ENCODE measurements around the gene ELMO1. TPM values are rescaled to one million over a fixed set of nuclear protein-coding genes. Genes with fewer than 3 reads are reported as not detected.

Gene ELMO1
- total RNA-seq, 1 experiment from 2014 or later, result not detected

GRCh38 chr7:36916619-36917018, 532.0 kb downstream of the ELMO1 start:
- no peak for DNase-seq (ENCODE audit: low spot score)
- no TSS peak for BruUV-seq (replicated peaks)
- ChIA-PET POLR2A (ENCODE audit: low non-redundant PET) (no interaction called here), CTCF (no interaction called here)
- Histone ChIP-seq H3K27me3 (replicated peaks; ENCODE audit: insufficient read depth, low read depth, low read length, poor library complexity) (no peaks in the 10 kb centered on the region), H3K4me3 (ENCODE audit: low read depth, low read length, poor library complexity, severe bottlenecking) (no peak overlapping the region), H3K4me1 (ENCODE audit: insufficient read depth, low read length, poor library complexity, severe bottlenecking) (no peaks in the 10 kb centered on the region), H3K27ac (ENCODE audit: low read depth, low read length, poor library complexity, severe bottlenecking) (no peak overlapping the region), H3K9me3 (ENCODE audit: low read depth, low read length, poor library complexity, severe bottlenecking) (no peaks in the 10 kb centered on the region), H3K36me3 (ENCODE audit: insufficient read depth, low read length, poor library complexity, severe bottlenecking) (no peaks in the 10 kb centered on the region)
- intact Hi-C loops (cut with micrococcal nuclease; ENCODE audit: unreplicated experiment), result no loop called here
- TF ChIP-seq CTCF (conservative IDR thresholded peaks at IDR 0.05; ENCODE audit: low read depth, low read length), result no peak
- TF ChIP-seq EZH2 (IDR thresholded peaks at IDR 0.05; ENCODE audit: borderline replicate concordance, low read depth, low read length, poor library complexity, severe bottlenecking), result no peak

- TF ChIP-seq EZH2 (IDR thresholded peaks at IDR 0.05; ENCODE audit: borderline replicate concordance, low read depth, low read length, poor library complexity, severe bottlenecking), result no peak
- no peak for TF ChIP-seq CTCF (conservative IDR thresholded peaks at IDR 0.05; ENCODE audit: low read depth, low read length)
- CTCF ChIA-PET, result no interaction called here
- POLR2A ChIA-PET (ENCODE audit: low non-redundant PET), result no interaction called here
These were observed 532.5 kb downstream of the ELMO1 start for GRCh38 chr7:36916116-36916515.

GRCh38 chr7:36911788-36912187, 536.9 kb downstream of the ELMO1 start:
- CTCF ChIA-PET, result no interaction called here
- BruUV-seq (replicated peaks), result no TSS peak
- intact Hi-C loops (cut with micrococcal nuclease; ENCODE audit: unreplicated experiment), result no loop called here
- POLR2A ChIA-PET (ENCODE audit: low non-redundant PET), result no interaction called here
- Histone ChIP-seq H3K27me3 (replicated peaks; ENCODE audit: insufficient read depth, low read depth, low read length, poor library complexity) (peaks cover 5% of the 10 kb centered on the region), H3K4me3 (ENCODE audit: low read depth, low read length, poor library complexity, severe bottlenecking) (no peak overlapping the region), H3K36me3 (ENCODE audit: insufficient read depth, low read length, poor library complexity, severe bottlenecking) (no peaks in the 10 kb centered on the region), H3K4me1 (ENCODE audit: insufficient read depth, low read length, poor library complexity, severe bottlenecking) (no peaks in the 10 kb centered on the region), H3K27ac (ENCODE audit: low read depth, low read length, poor library complexity, severe bottlenecking) (no peak overlapping the region), H3K9me3 (ENCODE audit: low read depth, low read length, poor library complexity, severe bottlenecking) (no peaks in the 10 kb centered on the region)
- no peak for DNase-seq (ENCODE audit: low spot score)
- TF ChIP-seq EZH2 (IDR thresholded peaks at IDR 0.05; ENCODE audit: borderline replicate concordance, low read depth, low read length, poor library complexity, severe bottlenecking) (no peak), CTCF (conservative IDR thresholded peaks at IDR 0.05; ENCODE audit: low read depth, low read length) (no peak)

More at GRCh38 chr7:36916116-36916515, 532.5 kb downstream of the ELMO1 start:
- no peak for DNase-seq (ENCODE audit: low spot score)
- Histone ChIP-seq H3K36me3 (ENCODE audit: insufficient read depth, low read length, poor library complexity, severe bottlenecking) (no peaks in the 10 kb centered on the region), H3K4me3 (ENCODE audit: low read depth, low read length, poor library complexity, severe bottlenecking) (no peak overlapping the region), H3K27ac (ENCODE audit: low read depth, low read length, poor library complexity, severe bottlenecking) (no peak overlapping the region), H3K9me3 (ENCODE audit: low read depth, low read length, poor library complexity, severe bottlenecking) (no peaks in the 10 kb centered on the region), H3K4me1 (ENCODE audit: insufficient read depth, low read length, poor library complexity, severe bottlenecking) (no peaks in the 10 kb centered on the region), H3K27me3 (replicated peaks; ENCODE audit: insufficient read depth, low read depth, low read length, poor library complexity) (no peaks in the 10 kb centered on the region)
- intact Hi-C loops (cut with micrococcal nuclease; ENCODE audit: unreplicated experiment), result no loop called here
- BruUV-seq (replicated peaks), result no TSS peak

All from A673 (cell line).